Smooth muscle cell (in vitro differentiated cells): Measurements from ENCODE around the gene IGF2BP2. TPM values are rescaled to one million over a fixed set of nuclear protein-coding genes. Genes with fewer than 3 reads are reported as not detected.
"Not testable (repeated sequence)": the region's sequence is repeated elsewhere in the genome, so short reads cannot be mapped to it uniquely, and the experiment has no call there.

Source experiments
- DNase-seq: peaks from one replicate; lab custom pipeline; 2025; ENCODE audit not compliant: unreplicated experiment; lab: John Stamatoyannopoulos, UW
- H2AFZ ChIP-seq: fragments of 200-600 bp; sonication (generic); 2 replicates; pipeline ENCODE4 v1.6.0; 2016; ENCODE audit warnings: antibody characterized with exemption, low read depth, mild to moderate bottlenecking
- H3F3A ChIP-seq: fragments of 200-600 bp; sonication (generic); 2 replicates; pipeline ENCODE4 v1.6.0; 2017; ENCODE audit warnings: antibody characterized with exemption, low read depth
- H3K27ac ChIP-seq: fragments of 200-600 bp; sonication (generic); 2 replicates; pipeline ENCODE4 v1.5.1; 2016; ENCODE audit warnings: low read depth, mild to moderate bottlenecking
- H3K27me3 ChIP-seq: fragments of 200-600 bp; sonication (generic); 2 replicates; pipeline ENCODE4 v1.6.1; 2016; ENCODE audit warnings: low read depth, mild to moderate bottlenecking
- H3K36me3 ChIP-seq: fragments of 200-600 bp; sonication (generic); 2 replicates; pipeline ENCODE4 v1.5.1; 2016; ENCODE audit warnings: low read depth
- H3K4me1 ChIP-seq: fragments of 200-600 bp; sonication (generic); 2 replicates; pipeline ENCODE4 v1.5.1; 2016; ENCODE audit warnings: low read depth
- H3K4me2 ChIP-seq: fragments of 200-600 bp; sonication (generic); 2 replicates; pipeline ENCODE4 v1.6.0; 2016; ENCODE audit warnings: mild to moderate bottlenecking
- H3K4me3 ChIP-seq: fragments of 200-600 bp; sonication (generic); 2 replicates; pipeline ENCODE4 v1.5.1; 2016; ENCODE audit warnings: mild to moderate bottlenecking
- H3K79me2 ChIP-seq: fragments of 200-600 bp; sonication (generic); 2 replicates; pipeline ENCODE4 v1.6.0; 2016; ENCODE audit warnings: low read depth, mild to moderate bottlenecking
- H3K9ac ChIP-seq: fragments of 200-600 bp; sonication (generic); 2 replicates; pipeline ENCODE4 v1.6.0; 2016; ENCODE audit warnings: low read depth
- H3K9me3 ChIP-seq: fragments of 200-600 bp; sonication (generic); replicated peaks from 2 replicates; pipeline ENCODE4 v1.5.1; 2016; ENCODE audit warnings: low read depth
- H4K20me1 ChIP-seq: fragments of 200-600 bp; sonication (generic); 2 replicates; pipeline ENCODE4 v1.6.0; 2016; ENCODE audit warnings: low read depth
- WGBS: methylation state at CpG from one replicate; pipeline ENCODE4 v1.1.7; 2016; ENCODE audit warnings: low lambda C conversion rate; 5-methylcytosine and 5-hydroxymethylcytosine counted together
- polyA plus RNA-seq: library from polyadenylated mRNA; unstranded; fragments of >200 nt; fragmentation: Nextera tagmentation; extraction: Ambion mirVana; gene quantifications from 2 replicates; pipeline ENCODE4 v1.2.1, GENCODE V29; 2016
- total RNA-seq: library from RNA; depleted of rRNA; stranded (reverse); fragments of >200 nt; gene quantifications from 2 replicates; pipeline ENCODE4 v1.2.3, GENCODE V29; 2014
- TF ChIP-seq, protein P1 (sequence below): fragments of 200-600 bp; sonication (generic); IDR thresholded peaks from 2 replicates; pipeline ENCODE4 v1.5.1; 2017; ENCODE audit warnings: borderline replicate concordance, mild to moderate bottlenecking, antibody characterized with exemption; ENCODE audit not compliant: insufficient read depth, poor library complexity, severe bottlenecking

IGF2BP2 gene
- total and polyA plus RNA-seq, 2 experiments from 2014 or later: 59.2 to 80.6 TPM

- Histone ChIP-seq H2AFZ (no peak overlapping the region), H3K9ac (no peak overlapping the region), H3K4me2 (no peak overlapping the region), H3K4me3 (no peak overlapping the region), H3K9me3 (no peaks in the 10 kb centered on the region), H3K27ac (peak overlapping the region; percentile 65), H3F3A (no peaks in the 10 kb centered on the region), H3K27me3 (no peaks in the 10 kb centered on the region), H3K4me1 (peaks cover 15% of the 10 kb centered on the region), H3K36me3 (no peaks in the 10 kb centered on the region), H4K20me1 (peaks cover 100% of the 10 kb centered on the region), H3K79me2 (peaks cover 100% of the 10 kb centered on the region)
- no peak for DNase-seq
- TF ChIP-seq, protein P1, sequence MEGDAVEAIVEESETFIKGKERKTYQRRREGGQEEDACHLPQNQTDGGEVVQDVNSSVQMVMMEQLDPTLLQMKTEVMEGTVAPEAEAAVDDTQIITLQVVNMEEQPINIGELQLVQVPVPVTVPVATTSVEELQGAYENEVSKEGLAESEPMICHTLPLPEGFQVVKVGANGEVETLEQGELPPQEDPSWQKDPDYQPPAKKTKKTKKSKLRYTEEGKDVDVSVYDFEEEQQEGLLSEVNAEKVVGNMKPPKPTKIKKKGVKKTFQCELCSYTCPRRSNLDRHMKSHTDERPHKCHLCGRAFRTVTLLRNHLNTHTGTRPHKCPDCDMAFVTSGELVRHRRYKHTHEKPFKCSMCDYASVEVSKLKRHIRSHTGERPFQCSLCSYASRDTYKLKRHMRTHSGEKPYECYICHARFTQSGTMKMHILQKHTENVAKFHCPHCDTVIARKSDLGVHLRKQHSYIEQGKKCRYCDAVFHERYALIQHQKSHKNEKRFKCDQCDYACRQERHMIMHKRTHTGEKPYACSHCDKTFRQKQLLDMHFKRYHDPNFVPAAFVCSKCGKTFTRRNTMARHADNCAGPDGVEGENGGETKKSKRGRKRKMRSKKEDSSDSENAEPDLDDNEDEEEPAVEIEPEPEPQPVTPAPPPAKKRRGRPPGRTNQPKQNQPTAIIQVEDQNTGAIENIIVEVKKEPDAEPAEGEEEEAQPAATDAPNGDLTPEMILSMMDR: no peak
- WGBS: 49% methylated on average over 8 of the region's 8 CpGs
Measured at GRCh38 chr3:185770109-185770508, 54.7 kb downstream of the IGF2BP2 start.

- H3K4me2 ChIP-seq, H3K9ac ChIP-seq, H3K9me3 ChIP-seq, H3K36me3 ChIP-seq, H3K27me3 ChIP-seq, H3F3A ChIP-seq, H2AFZ ChIP-seq, H3K27ac ChIP-seq, H3K4me3 ChIP-seq, DNase-seq: not testable (repeated sequence)
- H4K20me1 ChIP-seq: peaks cover 100% of the 10 kb centered on the region
- peaks cover 23% of the 10 kb centered on the region for H3K4me1 ChIP-seq
- TF ChIP-seq, protein P1: peak; percentile 85
- H3K79me2 ChIP-seq: peaks cover 100% of the 10 kb centered on the region
- 86% methylated on average over 4 of the region's 4 CpGs for WGBS
Measured at GRCh38 chr3:185768578-185768982, 56.3 kb downstream of the IGF2BP2 start.

DNA sequence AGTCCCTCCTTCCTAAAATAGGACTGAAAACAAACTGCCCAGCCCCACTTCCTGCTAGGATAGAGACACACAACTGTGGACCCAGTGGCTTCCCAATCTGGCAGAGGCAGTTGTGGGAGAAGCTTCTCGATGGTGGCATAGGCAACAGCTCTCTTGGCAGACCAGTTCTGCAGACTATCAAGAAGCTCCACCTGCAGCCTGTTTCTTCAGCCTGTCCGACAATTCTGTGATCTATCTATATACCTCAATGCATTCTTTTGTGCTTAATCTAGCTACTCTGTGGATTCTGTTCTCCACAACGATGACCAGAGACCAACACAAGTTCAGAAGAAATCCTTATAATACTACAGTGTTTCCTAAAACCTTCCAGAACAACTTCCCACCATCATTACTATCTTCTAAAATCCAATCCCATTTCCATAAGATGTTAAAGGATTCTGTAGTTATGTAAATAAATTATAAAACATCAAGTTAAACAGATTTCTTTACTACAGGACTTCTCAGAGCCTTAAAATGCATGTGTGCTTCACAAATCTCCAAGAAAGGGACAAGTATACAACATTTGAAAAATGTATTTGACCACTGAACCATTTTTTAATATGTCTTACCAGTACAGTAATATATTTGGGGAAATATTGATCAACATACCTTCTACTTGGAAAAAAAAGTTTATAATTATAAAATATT, 57.7 kb downstream of the IGF2BP2 start:
- 39% methylated on average over 3 of the region's 3 CpGs for WGBS
- TF ChIP-seq, protein P1: no peak
- peak overlapping the region; percentile 41 for H3K4me2 ChIP-seq
- no peak overlapping the region for H2AFZ ChIP-seq
- peaks cover 21% of the 10 kb centered on the region for H3K4me1 ChIP-seq
- H3F3A ChIP-seq: no peaks in the 10 kb centered on the region
- H3K27ac ChIP-seq: peak overlapping the region; percentile 5
- no peaks in the 10 kb centered on the region for H3K9me3 ChIP-seq
- H3K27me3 ChIP-seq: no peaks in the 10 kb centered on the region
- H4K20me1 ChIP-seq: peaks cover 100% of the 10 kb centered on the region
- H3K79me2 ChIP-seq: peaks cover 100% of the 10 kb centered on the region
- H3K4me3 ChIP-seq: no peak overlapping the region
- no peak overlapping the region for H3K9ac ChIP-seq
- H3K36me3 ChIP-seq: no peaks in the 10 kb centered on the region
- no peak for DNase-seq

- Histone ChIP-seq H3K4me3 (no peak overlapping the region), H3F3A (no peaks in the 10 kb centered on the region), H4K20me1 (peaks cover 100% of the 10 kb centered on the region), H3K27me3 (no peaks in the 10 kb centered on the region), H2AFZ (no peak overlapping the region), H3K36me3 (no peaks in the 10 kb centered on the region), H3K4me2 (no peak overlapping the region), H3K4me1 (peaks cover 25% of the 10 kb centered on the region), H3K79me2 (peaks cover 100% of the 10 kb centered on the region), H3K9ac (no peak overlapping the region), H3K27ac (peak overlapping the region; percentile 5), H3K9me3 (no peaks in the 10 kb centered on the region)
- WGBS: 96% methylated on average over 5 of the region's 5 CpGs
- TF ChIP-seq, protein P1: no peak
- no peak for DNase-seq
Measured at GRCh38 chr3:185766329-185767001, 58.4 kb downstream of the IGF2BP2 start.
